ENCODE results near the gene CDKAL1.

Gene CDKAL1

DNA sequence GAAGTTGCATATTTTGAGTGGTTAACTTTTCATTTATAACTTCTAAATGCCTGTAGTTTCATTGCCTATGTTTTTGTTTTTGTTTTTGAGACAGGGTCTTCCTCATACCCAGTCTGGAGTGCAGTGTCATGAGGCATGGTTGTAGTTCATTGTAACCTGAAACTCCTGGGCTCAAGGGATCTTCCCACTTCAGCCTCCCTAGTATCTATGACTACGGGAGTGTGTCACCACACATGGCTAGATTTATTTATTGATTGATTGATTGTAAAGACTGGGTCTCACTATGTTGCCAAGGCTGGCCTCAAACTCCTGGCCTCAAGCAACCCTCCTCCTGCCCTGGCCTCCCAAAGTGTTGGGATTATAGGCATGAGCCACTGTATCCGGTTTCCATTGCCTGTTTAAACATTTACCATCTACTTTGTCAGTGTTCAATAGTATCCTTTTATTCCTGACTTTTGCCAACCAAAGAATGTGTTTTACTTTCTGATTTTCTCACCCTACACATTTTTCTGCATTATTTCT, 144.6 kb downstream of the CDKAL1 start:
- no peak for DNase-seq (ENCODE audit: low spot score)

- no peak for DNase-seq (ENCODE audit: low spot score)
Observed at GRCh38 chr6:20680697-20681165, 146.5 kb downstream of the CDKAL1 start.

DNA sequence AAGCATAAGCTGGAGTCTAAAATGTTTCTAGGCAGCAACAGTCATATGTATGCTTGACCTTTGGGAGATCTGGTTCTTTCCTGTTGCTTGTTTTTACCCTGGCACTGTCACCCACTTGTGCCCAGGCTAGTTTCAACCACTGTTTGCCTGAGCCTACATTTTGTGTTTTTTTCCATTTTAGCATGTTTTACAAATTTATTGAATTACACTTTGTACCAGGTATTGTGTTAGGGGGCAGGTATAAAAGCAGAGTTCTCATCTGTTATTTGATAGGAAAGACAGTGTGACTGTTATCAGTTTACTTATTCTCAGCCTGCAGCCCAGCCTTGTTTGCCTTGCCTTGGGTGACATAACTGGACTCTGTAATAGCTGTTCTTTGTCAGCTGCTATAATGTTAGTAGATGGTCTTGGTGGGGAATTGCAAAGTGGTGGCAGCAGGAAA, 147.0 kb downstream of the CDKAL1 start:
- DNase-seq (ENCODE audit: low spot score) = no peak

DNA sequence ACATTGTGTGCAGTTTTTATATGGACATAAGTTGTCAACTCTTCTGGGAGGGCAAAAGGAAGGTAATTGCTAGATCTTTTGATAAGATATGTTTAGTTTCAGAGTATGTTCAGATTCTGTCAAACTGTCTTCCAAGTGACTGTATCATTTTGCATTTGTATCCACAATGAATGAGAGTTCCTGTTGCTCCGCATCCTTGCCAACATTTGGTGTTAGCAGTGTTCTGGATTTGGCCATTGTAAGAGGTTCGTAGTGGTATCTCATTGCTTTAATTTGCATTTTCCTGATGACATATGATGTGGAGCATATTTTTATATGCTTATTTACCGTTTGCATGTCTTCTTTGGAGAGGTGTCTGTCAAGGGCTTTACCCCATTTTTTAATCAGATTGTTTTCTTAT, 150.2 kb downstream of the CDKAL1 start:
- DNase-seq (ENCODE audit: low spot score) = no peak

- no peak for DNase-seq (ENCODE audit: low spot score)
Observed at GRCh38 chr6:20686142-20686541, 151.9 kb downstream of the CDKAL1 start.

DNA sequence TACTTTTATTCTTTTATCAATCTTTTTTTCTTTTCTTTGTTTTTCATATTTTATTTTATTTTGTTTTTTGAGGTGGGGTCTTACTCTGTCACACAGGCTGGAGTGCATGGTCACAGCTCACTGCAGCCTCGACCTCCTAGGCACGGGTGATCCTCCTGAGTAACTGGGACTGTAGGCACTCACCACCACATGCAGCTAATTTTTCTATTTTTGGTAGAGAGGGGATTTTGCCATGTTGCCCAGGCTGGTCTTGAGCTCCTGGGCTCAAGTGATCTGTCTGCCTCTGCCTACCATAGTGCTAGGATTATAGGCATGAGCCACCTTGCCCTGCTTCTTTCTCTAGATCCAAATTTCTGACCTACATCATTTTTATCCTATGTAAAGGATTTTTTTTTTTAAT, 153.2 kb downstream of the CDKAL1 start:
- DNase-seq (ENCODE audit: low spot score) = no peak

- no peak for DNase-seq (ENCODE audit: low spot score)
Observed at GRCh38 chr6:20688710-20689500, 154.6 kb downstream of the CDKAL1 start.

DNA sequence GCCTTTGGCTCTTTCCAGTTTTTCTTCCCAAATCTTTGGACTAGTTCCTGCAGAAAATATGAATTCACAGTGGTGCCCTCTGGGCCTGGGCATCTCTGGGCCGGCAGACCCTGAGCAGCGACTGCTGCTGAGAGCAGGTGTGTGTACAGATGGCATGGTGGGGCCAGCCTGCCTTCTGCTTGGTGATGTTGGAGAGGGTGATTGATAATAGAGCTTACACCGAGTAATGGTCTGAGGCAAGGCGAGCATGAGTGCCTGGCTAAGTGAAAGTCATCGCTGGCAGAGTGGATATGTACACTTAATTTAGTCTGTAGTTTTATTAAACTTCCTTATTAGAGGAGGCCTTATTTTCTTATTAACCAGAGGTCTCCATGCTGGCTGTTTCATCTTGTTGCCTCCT, 156.9 kb downstream of the CDKAL1 start:
- DNase-seq (ENCODE audit: low spot score) = no peak

DNA sequence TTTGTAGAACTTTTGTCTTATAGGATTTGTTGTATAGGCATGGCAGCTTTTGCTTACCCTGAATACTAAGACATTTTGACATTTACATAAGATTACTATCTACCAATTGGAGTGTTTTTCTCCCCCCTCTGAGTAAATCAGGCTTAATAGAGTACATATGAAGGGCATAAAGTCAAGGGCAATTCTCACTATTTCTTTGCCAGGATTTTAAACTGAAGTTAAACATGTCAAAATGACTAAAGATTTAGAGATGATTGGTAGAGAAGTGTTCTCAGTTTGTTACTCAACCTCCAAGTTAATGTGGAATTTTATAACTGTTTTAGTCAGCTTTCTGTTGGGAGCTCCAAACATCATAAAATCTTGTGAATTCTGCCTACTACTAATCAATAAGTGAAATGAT, 157.8 kb downstream of the CDKAL1 start:
- no peak for DNase-seq (ENCODE audit: low spot score)

DNA sequence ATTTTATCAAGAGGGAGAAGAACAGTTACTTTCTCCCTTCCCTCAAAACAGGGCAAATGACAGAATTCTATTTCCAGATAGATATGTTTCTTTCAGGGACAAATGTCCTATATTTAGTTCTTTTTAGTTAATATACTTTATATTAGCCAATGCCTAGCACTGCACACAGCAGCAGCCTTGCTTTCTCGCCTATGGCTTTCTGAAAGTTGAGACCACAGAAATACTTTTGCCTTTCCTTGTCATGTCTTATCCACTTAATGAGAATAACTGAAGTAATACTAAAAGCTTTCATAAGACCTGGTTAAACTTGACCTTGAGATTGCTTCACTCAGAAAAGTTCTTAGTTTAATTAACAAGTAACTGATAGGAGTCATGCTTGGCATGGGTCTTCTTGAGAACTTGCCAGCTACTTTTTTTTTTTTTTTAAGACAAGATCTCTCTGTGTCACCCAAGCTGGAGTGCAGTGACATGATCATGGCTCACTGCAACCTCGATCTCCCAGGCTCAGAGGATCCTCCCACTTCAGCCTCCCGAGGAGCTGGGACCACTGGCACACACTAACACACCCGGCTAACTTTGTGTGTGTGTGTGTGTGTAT, 159.3 kb downstream of the CDKAL1 start:
- DNase-seq (ENCODE audit: low spot score) = no peak

GRCh38 chr6:20696676-20697075, 162.4 kb downstream of the CDKAL1 start:
- no peak for DNase-seq (ENCODE audit: low spot score)

DNA sequence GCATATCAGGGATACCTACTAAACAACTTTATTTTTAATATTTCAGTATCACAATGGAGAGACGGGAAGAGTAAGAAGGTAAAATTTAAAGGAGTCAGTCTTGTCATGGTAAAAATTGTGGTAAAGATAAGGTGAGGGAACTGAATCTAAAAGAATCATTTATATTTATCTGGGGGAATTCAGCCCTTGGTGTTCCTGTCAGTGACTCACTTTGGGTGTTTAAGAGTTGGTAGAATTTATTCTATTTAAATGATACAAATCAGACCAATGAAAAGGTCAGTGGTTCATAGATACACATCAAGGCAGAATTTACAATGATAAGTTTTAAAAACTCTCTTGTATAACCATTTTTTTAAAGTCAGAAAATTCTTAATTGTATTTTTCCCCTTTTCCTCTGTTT, 164.4 kb downstream of the CDKAL1 start:
- DNase-seq (ENCODE audit: low spot score) = no peak

DNA sequence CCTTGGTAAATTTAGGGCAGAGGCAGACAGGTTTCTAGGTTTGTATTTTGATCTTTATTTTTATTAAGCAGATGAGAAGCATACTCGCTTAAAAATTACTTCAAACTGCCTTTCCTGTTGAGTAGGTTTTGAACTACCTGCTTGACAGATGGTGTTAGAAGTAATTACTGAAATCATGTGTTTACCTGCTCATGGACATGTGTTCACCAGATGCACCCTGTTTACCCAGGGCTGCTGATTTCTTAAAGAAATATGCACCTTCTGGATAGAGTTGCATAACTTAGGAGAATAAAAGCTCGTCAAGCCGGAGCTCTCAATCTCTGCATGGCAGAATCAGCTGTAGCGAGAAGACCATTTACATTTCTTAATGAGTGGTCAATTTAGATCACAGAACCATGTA, 165.1 kb downstream of the CDKAL1 start:
- DNase-seq (ENCODE audit: low spot score) = no peak

DNA sequence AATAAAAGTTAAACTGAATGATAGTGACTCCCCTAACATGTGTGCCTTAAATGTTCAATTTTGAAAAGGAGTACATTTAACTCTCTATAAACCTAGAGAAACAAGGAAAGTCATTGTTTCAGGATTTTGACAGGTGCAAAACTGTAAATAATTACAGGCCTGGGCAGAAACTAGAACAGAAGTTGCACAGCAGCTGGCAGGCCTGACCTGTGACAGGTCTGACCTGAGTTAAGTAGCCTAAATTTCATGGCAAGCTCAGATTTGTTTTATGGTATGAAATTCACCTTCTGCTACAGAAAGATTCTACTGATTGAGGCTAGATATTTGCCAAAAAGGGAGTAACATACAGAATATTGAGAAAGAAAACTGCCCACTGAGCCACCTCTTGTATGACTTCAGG, 166.1 kb downstream of the CDKAL1 start:
- DNase-seq (ENCODE audit: low spot score) = no peak

DNA sequence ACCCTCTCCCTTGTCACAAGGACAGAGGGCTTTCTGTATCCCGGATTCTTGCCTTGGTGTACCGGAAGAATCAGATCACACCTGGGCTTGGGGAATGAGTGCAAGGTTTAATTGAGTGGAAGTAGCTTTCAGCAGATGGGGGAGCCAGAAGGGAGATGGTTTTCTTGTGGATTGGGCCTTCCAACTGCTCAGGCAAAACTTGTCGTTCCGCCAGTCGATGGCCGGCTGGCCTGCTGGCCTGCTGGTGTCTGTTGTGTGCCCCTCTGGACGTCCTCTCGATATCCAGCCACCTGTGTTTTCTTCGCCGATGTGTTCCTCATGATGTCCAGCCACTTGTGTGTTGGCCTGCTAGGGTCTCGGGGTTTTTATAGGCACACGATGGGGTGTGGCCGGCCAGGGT, 168.1 kb downstream of the CDKAL1 start:
- no peak for DNase-seq (ENCODE audit: low spot score)

GRCh38 chr6:20703049-20703448, 168.8 kb downstream of the CDKAL1 start:
- no peak for DNase-seq (ENCODE audit: low spot score)

DNA sequence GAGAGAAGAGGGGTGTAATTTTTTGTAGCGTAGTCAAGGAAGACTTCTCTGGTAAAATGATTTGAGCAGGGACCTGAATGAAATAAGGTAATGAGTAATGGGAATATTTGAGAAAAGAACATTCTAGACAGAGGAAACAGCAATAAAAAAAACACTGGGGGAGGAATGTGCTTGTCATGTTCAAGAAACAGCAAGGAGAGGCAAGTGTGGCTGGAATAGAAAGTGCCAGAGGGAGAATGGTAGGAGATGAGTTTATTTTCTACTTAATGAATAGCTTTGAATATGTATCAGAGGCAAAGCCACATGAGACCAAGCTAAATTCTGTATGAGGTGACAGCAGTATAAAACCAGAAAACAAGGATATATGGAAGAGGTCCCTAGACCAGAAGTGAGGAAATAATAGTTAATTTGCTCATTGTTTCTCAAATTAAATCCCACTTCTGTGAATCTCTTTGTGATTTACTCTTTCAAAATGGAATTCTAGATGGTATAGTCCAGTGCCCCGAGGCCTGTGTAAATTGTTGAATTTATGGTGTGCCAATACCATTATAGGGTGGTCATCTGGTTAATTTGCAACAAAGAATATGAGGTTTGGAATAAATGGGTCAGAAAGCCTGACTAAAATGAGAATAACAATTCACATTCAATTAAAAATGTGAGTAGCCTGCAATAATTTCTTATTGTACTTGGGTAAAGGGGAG, 170.2 kb downstream of the CDKAL1 start:
- DNase-seq (ENCODE audit: low spot score) = no peak

DNA sequence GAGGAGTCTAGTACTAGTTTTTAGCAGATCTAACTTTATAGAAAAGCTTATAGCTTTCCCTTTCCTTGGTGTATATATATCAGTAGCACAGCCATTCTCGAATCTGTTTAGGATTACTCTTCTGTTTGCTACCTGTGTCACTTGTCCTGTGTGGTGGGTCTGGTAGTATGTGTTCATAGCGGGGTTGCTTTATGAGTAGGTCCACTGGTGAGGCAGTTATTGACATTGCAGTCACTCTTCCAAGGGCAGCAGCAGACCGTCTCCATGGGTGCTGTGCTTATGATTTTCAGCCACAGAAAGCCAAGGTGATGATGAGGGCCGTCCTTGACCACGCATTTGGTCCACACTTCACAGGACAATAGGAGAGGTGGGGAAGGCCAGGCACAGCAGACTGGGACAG, 171.5 kb downstream of the CDKAL1 start:
- no peak for DNase-seq (ENCODE audit: low spot score)

DNA sequence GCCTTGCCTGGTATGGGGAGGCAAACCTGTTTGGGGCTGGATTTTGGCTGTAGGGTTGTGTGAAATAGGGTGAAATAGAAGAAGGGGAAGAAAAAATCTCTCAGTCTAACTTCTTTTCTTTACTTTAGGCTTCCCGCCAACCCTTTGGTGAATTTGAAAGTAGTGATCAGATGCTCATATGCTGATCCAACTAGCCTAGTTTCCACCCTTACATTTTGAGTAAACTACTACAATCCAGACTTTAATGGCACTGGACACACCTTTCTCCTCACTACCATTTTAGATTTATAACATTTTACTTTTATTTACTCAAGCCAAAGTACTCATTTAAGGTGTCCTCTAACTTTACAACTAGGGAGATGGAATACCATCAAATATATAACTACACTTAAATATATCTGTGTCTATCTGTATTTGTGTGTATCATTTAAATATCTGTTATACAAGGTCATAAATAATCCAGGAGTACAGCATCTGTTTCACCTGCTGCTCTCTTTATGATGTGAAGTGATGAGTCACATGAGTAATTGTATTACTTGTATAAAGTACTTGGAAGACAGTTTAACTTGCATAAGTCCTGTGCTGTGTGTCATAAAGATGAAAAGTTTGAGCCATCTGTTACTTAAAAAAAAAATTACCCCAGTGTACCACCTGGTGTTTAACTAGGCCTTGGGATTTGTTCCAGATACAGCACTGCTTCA, 172.1 kb downstream of the CDKAL1 start:
- no peak for DNase-seq (ENCODE audit: low spot score)

DNA sequence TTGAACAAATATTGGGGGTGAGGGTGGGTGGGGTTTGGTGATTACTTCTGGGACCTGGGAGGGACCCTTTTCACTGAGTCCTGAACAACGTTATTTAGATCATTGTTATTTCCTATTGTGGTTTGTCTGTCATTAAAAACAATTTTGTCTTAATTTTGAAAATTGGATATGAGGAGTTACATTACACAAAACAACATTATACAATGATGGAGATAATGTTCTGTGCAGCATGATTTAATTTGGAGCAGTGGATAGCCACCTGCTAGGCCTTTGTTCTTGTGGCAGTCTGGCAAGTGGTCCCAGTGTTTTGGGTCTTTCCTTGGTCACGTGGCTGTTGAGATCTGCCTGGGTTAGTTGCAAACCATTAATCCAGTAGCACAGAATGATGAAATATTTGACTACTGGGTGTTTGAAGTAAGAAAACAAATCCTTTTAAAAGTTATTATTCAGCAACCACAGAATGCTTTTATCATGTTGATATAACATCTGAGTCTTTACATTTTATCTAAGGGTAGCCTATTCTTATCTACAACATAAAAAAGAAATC, 172.8 kb downstream of the CDKAL1 start:
- no peak for DNase-seq (ENCODE audit: low spot score)

- DNase-seq (ENCODE audit: low spot score) = no peak
Observed at GRCh38 chr6:20707870-20708269, 173.6 kb downstream of the CDKAL1 start.

Data from CD4-positive, alpha-beta T cell treated with Interleukin-2 at 100 ng/mL for 4 hours (primary cell).